HepG2 (cell line): ENCODE results near the gene SPHK1. TPM values are rescaled to one million over a fixed set of nuclear protein-coding genes. Genes with fewer than 3 reads are reported as not detected.

Source experiments
- ATM ChIP-seq: fragments of 450-650 bp; IDR thresholded peaks from 2 replicates; pipeline ENCODE4 v1.7.1; 2017; ENCODE audit warnings: mild to moderate bottlenecking, borderline replicate concordance
- FOXO1 ChIP-seq: sonication (generic); formaldehyde crosslinking; IDR thresholded peaks from 2 replicates; pipeline ENCODE4 v1.4.0; 2020; ENCODE audit warnings: missing genetic modification reagents
- IRF1 ChIP-seq: sonication (generic); formaldehyde crosslinking; IDR thresholded peaks from 2 replicates; pipeline ENCODE4 v1.4.0; 2020; ENCODE audit warnings: low read depth, mild to moderate bottlenecking, missing genetic modification reagents
- KLF9 ChIP-seq: IDR thresholded peaks from 2 replicates; pipeline ENCODE4 v1.6.1; 2016; ENCODE audit warnings: low read depth
- LCORL ChIP-seq, 2 experiments: fragments of 450-650 bp in 1 of 2; sonication (generic) in 1 of 2; formaldehyde crosslinking in 1 of 2; IDR thresholded peaks; 2 replicates each; pipeline versions ENCODE4 v1.5.0 to v1.6.1; 2017 to 2020; ENCODE audit warnings: antibody characterized with exemption in 1 of 2, missing genetic modification reagents in 1 of 2
- MED1 ChIP-seq: sonication (generic); formaldehyde crosslinking; IDR thresholded peaks from 2 replicates; pipeline ENCODE4 v1.4.0; 2020; ENCODE audit warnings: missing genetic modification reagents
- MEIS2 ChIP-seq: sonication (generic); formaldehyde crosslinking; IDR thresholded peaks from 2 replicates; pipeline ENCODE4 v1.9.0; 2021; ENCODE audit warnings: mild to moderate bottlenecking, missing genetic modification reagents
- MXD4 ChIP-seq: IDR thresholded peaks from 2 replicates; pipeline ENCODE4 v1.6.1; 2016; ENCODE audit warnings: mild to moderate bottlenecking, missing biosample characterization, missing genetic modification reagents
- MXI1 ChIP-seq: IDR thresholded peaks from 3 replicates; pipeline ENCODE4 v1.6.1; 2012; ENCODE audit warnings: low read depth, low read length, inconsistent platforms, borderline replicate concordance
- PPARG ChIP-seq: conservative IDR thresholded peaks from 2 replicates; pipeline ENCODE4 v1.6.1; 2016; ENCODE audit warnings: missing biosample characterization, missing genetic modification reagents
- SALL1 ChIP-seq: sonication (generic); formaldehyde crosslinking; IDR thresholded peaks from 2 replicates; pipeline ENCODE4 v1.8.0; 2022; ENCODE audit warnings: mild to moderate bottlenecking, missing genetic modification reagents
- SMC3 ChIP-seq: IDR thresholded peaks from 2 replicates; pipeline ENCODE4 v1.6.1; 2011; ENCODE audit warnings: low read length, improper control_type of control experiment
- SOX5 ChIP-seq: IDR thresholded peaks from 2 replicates; pipeline ENCODE4 v1.6.1; 2016; ENCODE audit warnings: borderline replicate concordance
- SYNCRIP ChIP-seq: fragments of 200-400 bp; formaldehyde crosslinking; IDR thresholded peaks from 2 replicates; pipeline ENCODE4 v1.6.1; 2018; ENCODE audit warnings: mild to moderate bottlenecking, low read depth, low read length; ENCODE audit not compliant: insufficient read depth
- TCF7L2 ChIP-seq: IDR thresholded peaks from 2 replicates; pipeline ENCODE4 v1.6.1; 2011; ENCODE audit warnings: mild to moderate bottlenecking, low read depth, low read length, moderate library complexity
- THRA ChIP-seq: sonication (generic); formaldehyde crosslinking; IDR thresholded peaks from 2 replicates; pipeline ENCODE4 v1.4.0; 2020; ENCODE audit warnings: missing genetic modification reagents, borderline replicate concordance
- ZBTB3 ChIP-seq: sonication (generic); formaldehyde crosslinking; IDR thresholded peaks from 2 replicates; pipeline ENCODE4 v1.4.0; 2020; ENCODE audit warnings: low read depth, mild to moderate bottlenecking, moderate library complexity, missing genetic modification reagents, borderline replicate concordance
- ZBTB8A ChIP-seq: sonication (generic); formaldehyde crosslinking; IDR thresholded peaks from 2 replicates; pipeline ENCODE4 v1.4.0; 2020; ENCODE audit warnings: mild to moderate bottlenecking, low read depth, missing genetic modification reagents, borderline replicate concordance
- ZFY ChIP-seq: sonication (generic); formaldehyde crosslinking; IDR thresholded peaks from 2 replicates; pipeline ENCODE4 v1.4.0; 2020; ENCODE audit warnings: missing genetic modification reagents
- ZKSCAN1 ChIP-seq: fragments of 150-350 bp; IDR thresholded peaks from 2 replicates; pipeline ENCODE4 v1.6.1; 2014; ENCODE audit warnings: low read length
- ZNF17 ChIP-seq: sonication (generic); formaldehyde crosslinking; IDR thresholded peaks from 2 replicates; pipeline ENCODE4 v1.5.0; 2020; ENCODE audit warnings: mild to moderate bottlenecking, missing genetic modification reagents
- ZNF260 ChIP-seq: sonication (generic); formaldehyde crosslinking; IDR thresholded peaks from 2 replicates; pipeline ENCODE4 v1.4.0; 2020; ENCODE audit warnings: missing genetic modification reagents, low read depth, mild to moderate bottlenecking, borderline replicate concordance
- ZNF3 ChIP-seq: IDR thresholded peaks from 2 replicates; pipeline ENCODE4 v1.7.0; 2017; ENCODE audit warnings: inconsistent platforms
- ZNF30 ChIP-seq: sonication (generic); formaldehyde crosslinking; IDR thresholded peaks from 2 replicates; pipeline ENCODE4 v1.5.0; 2020; ENCODE audit warnings: mild to moderate bottlenecking, missing genetic modification reagents
- ZNF317 ChIP-seq: sonication (generic); formaldehyde crosslinking; IDR thresholded peaks from 2 replicates; pipeline ENCODE4 v1.5.0; 2020; ENCODE audit warnings: mild to moderate bottlenecking, missing genetic modification reagents
- ZNF331 ChIP-seq: sonication (generic); formaldehyde crosslinking; IDR thresholded peaks from 2 replicates; pipeline ENCODE4 v1.4.0; 2020; ENCODE audit warnings: missing genetic modification reagents
- ZNF460 ChIP-seq: sonication (generic); formaldehyde crosslinking; IDR thresholded peaks from 2 replicates; pipeline ENCODE4 v1.5.1; 2020; ENCODE audit warnings: missing genetic modification reagents, mild to moderate bottlenecking, borderline replicate concordance
- polyA plus RNA-seq, 8 experiments: library from polyadenylated mRNA; depleted of rRNA in 3 of 8; stranded (reverse) in 7 of 8; unstranded in 1 of 8; fragments of >200 nt; fragmentation: Illumina TruSeq in 4 of 8; extraction: Trizol in 4 of 8; gene quantifications; 2 replicates each; pipeline versions ENCODE4 v1.2.1 to v1.2.3, GENCODE V29; 2011 to 2016; ENCODE audit warnings: low read depth in 4 of 8, missing spikeins in 1 of 8, mixed read lengths in 1 of 8; ENCODE audit not compliant: insufficient read depth in 1 of 8
- total RNA-seq, 5 experiments: library from RNA; depleted of rRNA; stranded (reverse); fragments of >200 nt; fragmentation: Illumina TruSeq; extraction: Trizol; gene quantifications; 2 replicates each; pipeline ENCODE4 v1.2.3, GENCODE V29; 2016; ENCODE audit warnings: low read depth in 1 of 5
- TF ChIP-seq, protein P1 (sequence below): sonication (generic); formaldehyde crosslinking; IDR thresholded peaks from 2 replicates; pipeline ENCODE4 v1.5.1; 2020; ENCODE audit warnings: missing genetic modification reagents, mild to moderate bottlenecking, borderline replicate concordance

SPHK1 gene
- total and polyA plus RNA-seq, 2 of the 13 experiments (the other 11 are each of a cell fraction or from before 2014, with no cell fraction given) = 129 to 160 TPM

- TF ChIP-seq THRA (CRISPR knock-in tag) (0 out of 2 replicates have a peak, but pooled peaks have one; percentile 43), MED1 (CRISPR knock-in tag) (peak; percentile 74), ZKSCAN1 (no peak), IRF1 (CRISPR knock-in tag) (no peak), FOXO1 (CRISPR knock-in tag) (peak; percentile 20; the same call in 1 of the 2 replicates), ATM (no peak), ZBTB8A (CRISPR knock-in tag) (no peak), ZFY (CRISPR knock-in tag) (no peak), SALL1 (CRISPR knock-in tag) (peak; percentile 37; the same call in 1 of the 2 replicates), ZNF260 (CRISPR knock-in tag) (no peak), SMC3 (peak; percentile 29; the same call in 1 of the 2 replicates), PPARG (CRISPR knock-in tag) (0 out of 2 replicates have a peak, but pooled peaks have one; percentile 11), ZNF317 (CRISPR knock-in tag) (0 out of 2 replicates have a peak, but pooled peaks have one; percentile 43), LCORL (IDR thresholded peaks at IDR 0.05) (no peak), LCORL (CRISPR knock-in tag; IDR thresholded peaks at IDR 0.05) (no peak), MEIS2 (CRISPR knock-in tag) (no peak), ZNF331 (CRISPR knock-in tag) (no peak), ZNF17 (CRISPR knock-in tag) (no peak), ZNF460 (peak; percentile 49; the same call in 1 of the 2 replicates), MXD4 (CRISPR knock-in tag) (no peak), ZBTB3 (peak; percentile 79), SYNCRIP (no peak), MXI1 (peak; percentile 51; the same call in 1 of the 3 replicates), ZNF3 (CRISPR knock-in tag) (no peak), SOX5 (peak; percentile 62; the same call in 1 of the 2 replicates), ZNF30 (CRISPR knock-in tag) (no peak), KLF9 (CRISPR knock-in tag) (no peak), TCF7L2 (no peak)
- TF ChIP-seq, protein P1, sequence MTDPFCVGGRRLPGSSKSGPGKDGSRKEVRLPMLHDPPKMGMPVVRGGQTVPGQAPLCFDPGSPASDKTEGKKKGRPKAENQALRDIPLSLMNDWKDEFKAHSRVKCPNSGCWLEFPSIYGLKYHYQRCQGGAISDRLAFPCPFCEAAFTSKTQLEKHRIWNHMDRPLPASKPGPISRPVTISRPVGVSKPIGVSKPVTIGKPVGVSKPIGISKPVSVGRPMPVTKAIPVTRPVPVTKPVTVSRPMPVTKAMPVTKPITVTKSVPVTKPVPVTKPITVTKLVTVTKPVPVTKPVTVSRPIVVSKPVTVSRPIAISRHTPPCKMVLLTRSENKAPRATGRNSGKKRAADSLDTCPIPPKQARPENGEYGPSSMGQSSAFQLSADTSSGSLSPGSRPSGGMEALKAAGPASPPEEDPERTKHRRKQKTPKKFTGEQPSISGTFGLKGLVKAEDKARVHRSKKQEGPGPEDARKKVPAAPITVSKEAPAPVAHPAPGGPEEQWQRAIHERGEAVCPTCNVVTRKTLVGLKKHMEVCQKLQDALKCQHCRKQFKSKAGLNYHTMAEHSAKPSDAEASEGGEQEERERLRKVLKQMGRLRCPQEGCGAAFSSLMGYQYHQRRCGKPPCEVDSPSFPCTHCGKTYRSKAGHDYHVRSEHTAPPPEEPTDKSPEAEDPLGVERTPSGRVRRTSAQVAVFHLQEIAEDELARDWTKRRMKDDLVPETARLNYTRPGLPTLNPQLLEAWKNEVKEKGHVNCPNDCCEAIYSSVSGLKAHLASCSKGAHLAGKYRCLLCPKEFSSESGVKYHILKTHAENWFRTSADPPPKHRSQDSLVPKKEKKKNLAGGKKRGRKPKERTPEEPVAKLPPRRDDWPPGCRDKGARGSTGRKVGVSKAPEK (CRISPR knock-in tag) = peak; percentile 53; the same call in 1 of the 2 replicates
Measured at GRCh38 chr17:76345377-76345974, 38.9 kb upstream of the SPHK1 start (continued).
